Esophagus squamous epithelium (tissue), 5 donors: ENCODE measurements around the gene TSEN54. TPM values are rescaled to one million over a fixed set of nuclear protein-coding genes. Genes with fewer than 3 reads are reported as not detected.
A peak's percentile ranks its signal among the peaks of the same experiment; 100 is the strongest.

Experiments used
- DNase-seq: peaks from one replicate; lab custom pipeline; 2025; lab: John Stamatoyannopoulos, UW
- H3K27ac ChIP-seq, 4 donors: fragments of 200-600 bp; sonication (generic); one replicate each; pipeline ENCODE4 v1.5.1; 2016 to 2019; ENCODE audit warnings: mild to moderate bottlenecking in 1 of 4
- H3K27me3 ChIP-seq, 4 donors: fragments of 200-600 bp; sonication (generic); 1 replicate in 3 of 4; 2 replicates in 1 of 4; pipeline versions ENCODE4 v1.5.1 to v1.6.0; 2017 to 2021; ENCODE audit warnings: antibody characterized with exemption in 1 of 4
- H3K36me3 ChIP-seq, 3 donors: fragments of 200-600 bp; sonication (generic); one replicate each; pipeline ENCODE4 v1.5.1; 2016 to 2019
- H3K4me1 ChIP-seq, 3 donors: fragments of 200-600 bp; sonication (generic); one replicate each; pipeline ENCODE4 v1.5.1; 2017 to 2019
- H3K4me3 ChIP-seq, 4 donors: fragments of 200-600 bp; sonication (generic); 1 replicate in 3 of 4; 2 replicates in 1 of 4; pipeline ENCODE4 v1.5.1; 2016 to 2019; ENCODE audit warnings: mild to moderate bottlenecking in 2 of 4, moderate library complexity in 1 of 4
- H3K9me3 ChIP-seq, 3 donors: fragments of 200-600 bp; sonication (generic); one replicate each; pipeline ENCODE4 v1.5.1; 2016 to 2019
- POLR2A ChIP-seq, 4 donors: fragments of 450-650 bp; IDR thresholded peaks; one replicate each; pipeline ENCODE4 v1.6.1; 2017; ENCODE audit warnings: antibody characterized with exemption in 4 of 4, mild to moderate bottlenecking in 4 of 4, moderate library complexity in 3 of 4
- WGBS, 2 donors: methylation state at CpG; one replicate each; pipeline ENCODE4 v1.1.5; 2018; 5-methylcytosine and 5-hydroxymethylcytosine counted together
- intact Hi-C: fragments of 100-400 bp; cut with DNase I; formaldehyde crosslinking; loops from one replicate; pipeline ENCODE4 v1.15.0; 2022
- total RNA-seq, 4 donors: library from RNA; depleted of rRNA; stranded (reverse); fragments of >200 nt; gene quantifications; one replicate each; pipeline ENCODE4 v1.1.0, GENCODE V29; 2016
- TF ChIP-seq, protein P1 (sequence below), 6 experiments: fragments of 450-650 bp in 4 of 6; fragments of 200-600 bp in 2 of 6; sonication (generic) in 2 of 6; IDR thresholded peaks; one replicate each; pipeline ENCODE4 v1.5.1; 2016 to 2019; ENCODE audit warnings: antibody characterized with exemption in 6 of 6, mild to moderate bottlenecking in 4 of 6, moderate library complexity in 4 of 6
- donor health status: DM: yes; HTN: yes; CAD: no.

TSEN54 gene
- total RNA-seq, 4 donors from 2014 or later = 18.3 to 33.2 (median 23.1) TPM

DNA sequence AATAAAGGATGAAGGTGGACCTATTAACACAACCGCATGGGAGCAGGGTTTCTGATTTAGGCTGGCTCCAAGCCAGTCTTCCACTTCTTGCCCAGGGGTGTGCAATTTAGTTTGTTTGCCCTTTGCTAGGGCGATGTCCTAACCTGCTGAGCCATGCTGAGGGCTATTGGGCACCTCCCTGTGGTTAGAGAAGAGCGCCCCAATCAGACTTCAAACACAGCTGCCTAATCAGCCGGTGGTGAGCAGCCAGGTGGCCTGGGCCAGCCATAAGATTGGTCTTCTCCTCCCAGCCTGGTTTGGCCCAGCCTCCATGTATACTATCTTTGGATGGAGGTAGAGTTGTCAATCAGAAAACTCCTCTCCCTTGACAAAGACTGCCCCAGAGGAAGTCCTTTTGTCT, 44.2 kb upstream of the TSEN54 start:
- peak overlapping the region in 1 of 4 donors; percentile 35 for H3K27ac ChIP-seq
- TF ChIP-seq, protein P1, sequence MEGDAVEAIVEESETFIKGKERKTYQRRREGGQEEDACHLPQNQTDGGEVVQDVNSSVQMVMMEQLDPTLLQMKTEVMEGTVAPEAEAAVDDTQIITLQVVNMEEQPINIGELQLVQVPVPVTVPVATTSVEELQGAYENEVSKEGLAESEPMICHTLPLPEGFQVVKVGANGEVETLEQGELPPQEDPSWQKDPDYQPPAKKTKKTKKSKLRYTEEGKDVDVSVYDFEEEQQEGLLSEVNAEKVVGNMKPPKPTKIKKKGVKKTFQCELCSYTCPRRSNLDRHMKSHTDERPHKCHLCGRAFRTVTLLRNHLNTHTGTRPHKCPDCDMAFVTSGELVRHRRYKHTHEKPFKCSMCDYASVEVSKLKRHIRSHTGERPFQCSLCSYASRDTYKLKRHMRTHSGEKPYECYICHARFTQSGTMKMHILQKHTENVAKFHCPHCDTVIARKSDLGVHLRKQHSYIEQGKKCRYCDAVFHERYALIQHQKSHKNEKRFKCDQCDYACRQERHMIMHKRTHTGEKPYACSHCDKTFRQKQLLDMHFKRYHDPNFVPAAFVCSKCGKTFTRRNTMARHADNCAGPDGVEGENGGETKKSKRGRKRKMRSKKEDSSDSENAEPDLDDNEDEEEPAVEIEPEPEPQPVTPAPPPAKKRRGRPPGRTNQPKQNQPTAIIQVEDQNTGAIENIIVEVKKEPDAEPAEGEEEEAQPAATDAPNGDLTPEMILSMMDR (IDR thresholded peaks at IDR 0.05) = no peak
- TF ChIP-seq POLR2A (IDR thresholded peaks at IDR 0.05) = no peak
- intact Hi-C loops = loop anchor here (10.0 kb wide), 1 partner anchor 73 kb away; no protein-coding TSS in a partner anchor
- H3K36me3 ChIP-seq = peaks cover 0 to 56% (median 13%) of the 10 kb centered on the region in 3 donors
- no peak overlapping the region for H3K4me3 ChIP-seq
- WGBS, 2 donors = 23 to 30% methylated on average over 2 to 4 of the region's 4 CpGs
- H3K9me3 ChIP-seq = no peaks in the 10 kb centered on the region
- no peak for DNase-seq
- no peaks in the 10 kb centered on the region for H3K27me3 ChIP-seq
- peaks cover 16 to 54% (median 23%) of the 10 kb centered on the region in 3 donors for H3K4me1 ChIP-seq

DNA sequence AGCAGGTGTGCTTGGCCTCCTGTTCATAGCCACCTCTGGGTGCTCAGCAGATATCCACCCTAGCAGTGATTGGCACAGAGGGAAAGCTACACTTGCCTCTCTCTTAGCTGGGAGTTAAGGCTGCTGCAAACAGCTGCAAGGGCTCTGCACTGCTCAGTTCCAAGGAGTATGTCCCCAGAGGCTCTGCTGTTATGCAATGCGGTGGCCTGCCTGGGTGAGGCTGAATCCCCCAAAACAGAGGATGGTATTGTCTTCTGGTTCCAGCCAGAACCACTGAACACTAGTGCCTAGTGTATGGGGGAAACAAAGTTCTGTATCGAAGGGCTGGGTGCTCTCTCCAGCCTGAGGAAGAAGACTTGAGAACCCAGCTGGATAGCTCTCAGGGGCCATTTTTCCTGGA, 43.1 kb upstream of the TSEN54 start:
- Histone ChIP-seq H3K4me1 (peaks cover 16 to 53% (median 27%) of the 10 kb centered on the region in 3 donors), H3K9me3 (no peaks in the 10 kb centered on the region), H3K27me3 (no peaks in the 10 kb centered on the region), H3K36me3 (peaks cover 0 to 62% (median 13%) of the 10 kb centered on the region in 3 donors), H3K27ac (peak overlapping the region in 1 of 4 donors; percentile 9), H3K4me3 (no peak overlapping the region)
- TF ChIP-seq POLR2A (IDR thresholded peaks at IDR 0.05) = no peak
- TF ChIP-seq, protein P1 (IDR thresholded peaks at IDR 0.05) = no peak
- intact Hi-C loops = loop anchor here (10.0 kb wide), 1 partner anchor 72 kb away; no protein-coding TSS in a partner anchor
- DNase-seq = no peak
- 94 to 100% methylated on average over 1 to 2 of the region's 2 CpGs for WGBS, 2 donors

DNA sequence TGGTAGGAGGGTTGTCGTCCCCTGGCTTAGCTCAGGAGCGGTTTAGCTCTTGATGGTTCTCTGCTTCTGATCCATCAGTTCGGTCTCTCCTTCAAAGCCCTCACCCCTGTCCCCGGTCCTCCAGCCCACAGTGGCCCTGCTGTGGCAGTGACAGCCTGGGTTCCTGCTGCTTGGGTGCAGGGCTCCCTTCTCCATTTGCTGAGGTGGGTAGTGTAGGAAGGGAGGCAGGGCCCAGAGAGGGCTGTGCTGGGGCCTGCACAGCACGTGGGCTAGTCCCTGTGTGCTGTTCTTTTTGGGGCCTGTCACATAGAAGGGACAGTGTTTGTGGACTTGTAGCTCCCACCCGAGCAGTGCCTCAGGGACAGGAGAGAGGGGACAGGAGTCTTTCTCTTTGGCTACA, 41.6 kb upstream of the TSEN54 start:
- Histone ChIP-seq H3K4me3 (no peak overlapping the region), H3K36me3 (peaks cover 0 to 64% (median 13%) of the 10 kb centered on the region in 3 donors), H3K27me3 (no peaks in the 10 kb centered on the region), H3K9me3 (no peaks in the 10 kb centered on the region), H3K4me1 (peaks cover 9 to 44% (median 20%) of the 10 kb centered on the region in 3 donors), H3K27ac (peak overlapping the region in 1 of 4 donors; percentile 64)
- intact Hi-C loops = loop anchor here (10.0 kb wide), 1 partner anchor 70 kb away; no protein-coding TSS in a partner anchor
- TF ChIP-seq, protein P1 (IDR thresholded peaks at IDR 0.05) = no peak
- TF ChIP-seq POLR2A (IDR thresholded peaks at IDR 0.05) = no peak
- WGBS, 2 donors = 89 to 100% methylated on average over 3 to 6 of the region's 6 CpGs
- no peak for DNase-seq

DNA sequence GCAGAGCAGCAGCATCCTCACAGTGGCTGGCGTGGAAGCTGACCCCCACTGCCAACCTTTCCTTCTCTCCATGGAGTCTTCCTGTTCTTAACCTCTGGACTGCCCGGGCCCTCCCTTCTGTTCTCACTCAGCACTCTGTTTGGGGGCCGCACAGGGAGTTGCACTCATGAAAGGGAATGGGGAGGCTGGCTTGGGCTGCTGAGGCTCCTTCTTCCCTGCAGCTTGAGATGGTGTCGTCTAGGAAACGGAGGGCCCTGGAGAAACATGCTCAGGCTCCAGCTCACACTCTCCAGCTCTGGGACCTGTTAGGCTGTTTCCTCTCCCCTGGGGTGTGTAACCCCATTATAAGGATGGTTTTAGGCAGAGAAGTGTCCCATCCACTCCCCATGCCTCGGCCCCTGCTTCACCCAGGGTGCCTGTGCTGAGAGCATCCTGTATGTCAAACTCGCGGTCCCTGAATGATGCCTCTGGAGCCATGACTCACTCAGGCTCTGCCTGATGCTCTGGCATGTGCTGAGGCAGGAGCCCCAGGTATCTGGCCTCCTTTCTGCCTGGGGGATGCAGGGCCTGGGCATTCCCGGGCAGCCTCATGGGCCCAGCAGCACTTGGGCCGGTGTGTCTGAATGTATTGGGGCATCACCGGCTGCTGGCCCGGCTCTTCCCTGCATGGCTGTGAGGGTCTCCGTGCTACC, 41.0 kb upstream of the TSEN54 start:
- WGBS, 2 donors = 78 to 85% methylated on average over 4 to 7 of the region's 13 CpGs
- no peak for DNase-seq
- Histone ChIP-seq H3K9me3 (no peaks in the 10 kb centered on the region), H3K36me3 (peaks cover 0 to 70% (median 13%) of the 10 kb centered on the region in 3 donors), H3K27me3 (no peaks in the 10 kb centered on the region), H3K4me3 (no peak overlapping the region), H3K4me1 (peaks cover 9 to 50% (median 20%) of the 10 kb centered on the region in 3 donors), H3K27ac (peak overlapping the region in 3 of 4 donors; percentile 57 to 72 (median 64))
- intact Hi-C loops = loop anchor here (10.0 kb wide), 1 partner anchor 70 kb away; no protein-coding TSS in a partner anchor
- TF ChIP-seq, protein P1 (IDR thresholded peaks at IDR 0.05) = no peak
- no peak for TF ChIP-seq POLR2A (IDR thresholded peaks at IDR 0.05)

DNA sequence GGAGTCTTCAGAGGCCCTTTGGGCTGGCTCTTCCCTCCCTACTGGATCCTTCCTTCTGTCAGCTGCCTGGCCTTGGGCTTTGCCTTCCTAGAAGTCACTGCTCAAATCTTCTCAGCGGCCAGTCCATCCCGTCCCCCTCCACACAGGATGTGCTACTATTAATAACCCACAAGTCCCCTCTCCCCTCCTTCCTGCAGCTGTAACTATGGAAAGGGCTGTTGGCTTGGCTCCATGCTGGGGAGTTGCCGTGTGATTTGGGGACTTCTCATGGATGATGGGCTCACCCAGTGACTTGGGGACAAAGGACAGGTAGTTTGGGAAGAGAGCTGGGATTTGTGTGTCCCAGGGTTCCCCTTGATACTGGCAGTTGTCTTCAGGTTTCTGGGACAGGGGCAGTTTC, 40.5 kb upstream of the TSEN54 start:
- intact Hi-C loops = loop anchor here (10.0 kb wide), 1 partner anchor 69 kb away; no protein-coding TSS in a partner anchor
- no peak for DNase-seq
- Histone ChIP-seq H3K27ac (peak overlapping the region in 3 of 4 donors; percentile 57 to 72 (median 64)), H3K27me3 (no peaks in the 10 kb centered on the region), H3K9me3 (no peaks in the 10 kb centered on the region), H3K4me1 (peaks cover 9 to 55% (median 22%) of the 10 kb centered on the region in 3 donors), H3K36me3 (peaks cover 0 to 70% (median 13%) of the 10 kb centered on the region in 3 donors), H3K4me3 (no peak overlapping the region)
- no peak for TF ChIP-seq POLR2A (IDR thresholded peaks at IDR 0.05)
- TF ChIP-seq, protein P1 (IDR thresholded peaks at IDR 0.05) = no peak
- 64 to 66% methylated on average over 2 to 3 of the region's 3 CpGs for WGBS, 2 donors
